ENCODE data around the gene MS4A15.

The MS4A15 gene

DNA sequence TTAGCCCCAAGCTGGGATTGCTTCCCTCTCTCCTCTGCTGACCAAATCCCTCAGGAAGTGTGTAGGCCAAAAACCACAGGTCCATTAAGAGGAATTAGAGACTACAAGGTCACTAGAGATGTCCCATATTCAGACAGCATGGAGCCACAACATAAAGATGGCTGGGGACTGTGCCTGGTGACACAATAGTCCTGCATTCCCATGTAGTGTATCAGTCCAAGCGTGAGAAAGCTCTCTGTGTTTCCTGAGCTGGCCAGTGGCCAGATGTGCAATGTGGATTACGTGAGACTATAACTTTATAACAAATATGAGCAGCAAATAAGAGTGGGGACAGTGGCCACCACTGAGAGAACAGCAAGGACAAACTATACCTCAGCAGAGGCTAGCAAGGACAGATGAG is 20.9 kb downstream of the MS4A15 start:
- DNase-seq (ENCODE audit: low read depth in 2 of 2), result no peak

GRCh38 chr11:60780065-60780464 is 23.4 kb downstream of the MS4A15 start:
- no peak for DNase-seq (ENCODE audit: low read depth in 2 of 2)

- DNase-seq (ENCODE audit: low read depth in 2 of 2), result no peak
Observed at GRCh38 chr11:60780774-60781173, 24.1 kb downstream of the MS4A15 start.

DNA sequence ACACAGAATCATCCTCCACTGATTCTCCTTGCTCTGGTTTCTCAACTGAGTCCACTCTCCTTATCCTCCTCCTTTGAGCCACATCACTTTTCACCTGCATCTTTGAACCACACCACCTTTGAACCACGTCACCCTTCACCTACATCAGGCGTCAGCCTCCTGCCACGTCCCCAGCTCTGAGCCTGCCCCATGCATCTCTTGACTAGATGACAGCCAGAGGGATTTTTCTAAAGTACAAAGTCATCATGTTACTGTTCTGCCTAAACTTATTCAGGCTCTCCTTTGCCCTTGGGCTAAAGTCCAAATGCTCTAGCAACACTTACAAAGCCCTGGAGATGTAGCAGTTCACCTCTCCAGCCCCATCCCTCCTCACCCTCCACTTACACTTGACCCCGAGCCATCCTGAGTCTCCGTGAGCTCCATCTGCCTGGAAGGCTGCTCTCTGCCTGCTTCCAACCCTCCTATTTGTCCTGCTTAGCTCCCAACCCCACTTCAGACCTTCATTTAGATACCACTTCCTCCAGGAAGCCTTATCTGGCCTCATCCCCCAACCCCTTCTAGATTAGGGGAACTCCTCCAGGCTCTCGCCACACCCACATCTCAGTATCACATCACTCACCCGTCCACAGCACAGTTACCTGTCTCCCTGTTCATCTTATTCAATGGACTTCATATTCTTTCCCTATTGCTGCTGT is 24.8 kb downstream of the MS4A15 start:
- no peak for DNase-seq (ENCODE audit: low read depth in 2 of 2)

- no peak for DNase-seq (ENCODE audit: low read depth in 2 of 2)
Observed at GRCh38 chr11:60781981-60782316, 25.3 kb downstream of the MS4A15 start.

GRCh38 chr11:60782393-60783140 is 25.9 kb downstream of the MS4A15 start:
- no peak for DNase-seq (ENCODE audit: low read depth in 2 of 2)

GRCh38 chr11:60783141-60783484 is 26.4 kb downstream of the MS4A15 start:
- no peak for DNase-seq (ENCODE audit: low read depth in 2 of 2)

DNA sequence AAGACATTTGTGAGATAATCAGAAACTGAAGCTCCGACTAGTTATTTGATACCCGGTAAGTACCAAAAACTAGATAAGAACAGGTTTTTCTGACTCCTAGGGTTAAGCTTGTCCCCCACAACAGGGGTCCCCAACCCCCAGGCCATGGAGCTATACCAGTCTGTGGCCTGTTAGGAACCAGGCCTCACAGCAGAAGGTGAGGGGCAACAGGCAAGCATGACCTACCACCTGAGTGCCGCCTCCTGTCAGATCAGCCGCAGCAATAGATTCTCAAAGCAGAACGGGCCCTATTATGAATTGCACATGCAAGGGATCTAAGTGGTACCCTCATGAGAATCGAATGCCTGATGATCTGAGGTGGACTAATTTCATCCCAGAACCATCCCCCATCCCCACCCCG is 27.2 kb downstream of the MS4A15 start:
- no peak for DNase-seq (ENCODE audit: low read depth in 2 of 2)

GRCh38 chr11:60785136-60785535 is 28.5 kb downstream of the MS4A15 start, which contains the start of gene MS4A10:
Gene MS4A10 (plus strand): TSS chr11:60785333. CDS start chr11:60790336, 5,003 bp downstream.
- no peak for DNase-seq (ENCODE audit: low read depth in 2 of 2)

DNA sequence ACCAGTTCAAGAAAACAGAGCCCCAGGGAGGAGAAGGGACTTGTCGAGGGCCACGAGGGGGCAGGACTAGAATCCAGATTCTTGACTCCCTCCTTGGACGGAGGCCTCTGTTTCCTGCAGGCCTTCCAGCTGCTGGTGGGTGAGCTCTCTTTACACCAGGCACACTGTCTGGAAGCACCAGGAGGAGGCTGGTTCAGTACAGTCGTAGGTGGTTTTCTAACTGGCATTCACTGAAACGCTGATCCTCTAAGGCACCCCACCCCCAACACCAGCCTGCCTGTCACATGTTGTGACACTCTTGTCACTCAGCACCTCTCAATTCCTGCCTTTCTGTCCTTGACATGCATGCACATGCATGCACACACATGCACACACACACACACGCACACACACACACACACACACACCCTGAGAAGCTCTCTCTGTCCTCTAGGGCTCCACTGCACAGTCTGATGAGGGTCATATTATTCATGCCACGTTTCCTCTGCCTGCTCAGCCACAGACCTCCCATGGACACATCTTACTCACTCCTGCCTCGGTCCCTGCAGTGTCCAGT is 29.2 kb downstream of the MS4A15 start:
- DNase-seq (ENCODE audit: low read depth in 2 of 2), result no peak

- DNase-seq (ENCODE audit: low read depth in 2 of 2), result no peak
Observed at GRCh38 chr11:60786811-60787567, 30.3 kb downstream of the MS4A15 start.

GRCh38 chr11:60788401-60789125 is 31.9 kb downstream of the MS4A15 start:
- no peak for DNase-seq (ENCODE audit: low read depth in 2 of 2)

- no peak for DNase-seq (ENCODE audit: low read depth in 2 of 2)
Observed at GRCh38 chr11:60790726-60791125, 34.1 kb downstream of the MS4A15 start.

- no peak for DNase-seq (ENCODE audit: low read depth in 2 of 2)
Observed at GRCh38 chr11:60791153-60791933, 34.7 kb downstream of the MS4A15 start.

DNA sequence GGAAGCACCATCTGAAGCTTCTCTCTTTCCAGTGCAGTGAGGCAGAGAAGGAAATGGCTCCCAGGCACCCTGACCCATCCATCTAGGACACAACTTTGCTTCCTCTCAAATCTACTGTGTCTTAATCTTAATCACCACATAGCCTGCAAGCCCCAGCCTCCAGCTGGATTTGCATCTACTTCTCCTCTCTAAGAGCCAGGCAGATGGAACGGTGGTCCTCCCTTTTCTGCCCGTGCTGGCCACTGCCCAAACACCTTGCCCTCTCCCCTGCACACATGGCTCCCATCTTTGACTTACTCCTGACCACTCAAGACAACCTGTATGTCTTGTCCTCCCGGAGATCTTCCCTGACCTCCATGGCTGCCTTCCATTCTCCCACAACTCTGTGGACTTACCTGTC is 35.9 kb downstream of the MS4A15 start:
- DNase-seq (ENCODE audit: low read depth in 2 of 2), result no peak

DNA sequence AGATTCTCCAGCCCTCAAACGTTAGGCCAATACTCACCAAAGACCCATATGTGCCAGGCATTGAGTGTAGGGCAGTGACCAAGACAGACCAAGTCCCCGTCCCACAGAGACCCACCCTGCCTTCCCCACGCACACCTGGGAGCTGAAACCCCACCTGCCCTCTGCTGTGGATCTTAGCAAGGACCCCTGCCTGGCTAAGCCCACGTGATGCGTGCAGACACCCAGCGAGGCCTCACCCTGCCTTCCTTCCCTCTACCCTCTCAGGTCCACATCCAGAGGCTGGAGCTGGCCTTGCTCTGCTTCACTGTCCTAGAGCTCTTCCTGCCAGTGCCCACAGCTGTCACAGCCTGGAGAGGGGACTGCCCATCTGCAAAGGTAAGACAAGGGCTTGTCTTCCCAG is 38.6 kb downstream of the MS4A15 start:
- no peak for DNase-seq (ENCODE audit: low read depth in 2 of 2)

GRCh38 chr11:60797846-60798630 is 41.4 kb downstream of the MS4A15 start:
- DNase-seq (ENCODE audit: low read depth in 2 of 2), result no peak

- no peak for DNase-seq (ENCODE audit: low read depth in 2 of 2)
Observed at GRCh38 chr11:60798631-60799030, 42.0 kb downstream of the MS4A15 start.

GRCh38 chr11:60801194-60801593 is 44.5 kb downstream of the MS4A15 start:
- DNase-seq (ENCODE audit: low read depth in 2 of 2), result no peak

GRCh38 chr11:60803273-60803936 is 46.7 kb downstream of the MS4A15 start:
- no peak for DNase-seq (ENCODE audit: low read depth in 2 of 2)
